ENCODE data around the gene URAD. TPM values are rescaled to one million over a fixed set of nuclear protein-coding genes. Genes with fewer than 3 reads are reported as not detected.

The URAD gene
- total RNA-seq, 2 experiments from 2014 or later = not detected

- H3K4me3 ChIP-seq (ENCODE audit: low read length) = no peak overlapping the region
- H3K4me1 ChIP-seq (ENCODE audit: insufficient read depth, low read length) = peaks cover 17% of the 10 kb centered on the region
- intact Hi-C loops (cut with DNase I, micrococcal nuclease) = no loop called here
- peaks cover 23% of the 10 kb centered on the region for H3K4me1 Mint-ChIP-seq (ENCODE audit: low read depth)
- H3K27me3 ChIP-seq (ENCODE audit: control insufficient read depth in 1 of 2, insufficient read depth in 2 of 2, low read length in 2 of 2) = peaks cover 70 to 98% of the 10 kb centered on the region in 2 experiments
- H3K4me3 Mint-ChIP-seq = peak overlapping the region; percentile 3
- H3K27me3 Mint-ChIP-seq = peaks cover 85% of the 10 kb centered on the region
- ChIA-PET CTCF (no interaction called here), POLR2A (no interaction called here)
- no peak overlapping the region for H3K27ac Mint-ChIP-seq
- DNase-seq (no peak), ATAC-seq (ENCODE audit: poor library complexity) (no peak)
- no peaks in the 10 kb centered on the region for H3K36me3 Mint-ChIP-seq (ENCODE audit: low read depth)
- H3K36me3 ChIP-seq (ENCODE audit: insufficient read depth, low read length) = no peaks in the 10 kb centered on the region
- H3K27ac ChIP-seq (ENCODE audit: low read depth in 1 of 2, low read length in 2 of 2) = no peak overlapping the region
- H3K9me3 ChIP-seq (ENCODE audit: control insufficient read depth in 1 of 2, insufficient read depth in 1 of 2, low read length in 2 of 2) = peaks cover 0 to 13% of the 10 kb centered on the region in 2 experiments
- H3K9me3 Mint-ChIP-seq = no peaks in the 10 kb centered on the region
- no peak for TF ChIP-seq CTCF (IDR thresholded peaks at IDR 0.05)
Observed at GRCh38 chr13:27969866-27970229, 18.6 kb downstream of the URAD start.

GRCh38 chr13:27969082-27969865, 19.2 kb downstream of the URAD start, which contains the start of gene CDX2:
Gene CDX2 (minus strand): TSS chr13:27969315. CDS start chr13:27969006, 309 bp downstream.
- TF ChIP-seq CTCF (IDR thresholded peaks at IDR 0.05) = no peak
- H3K4me1 ChIP-seq (ENCODE audit: insufficient read depth, low read length) = peaks cover 17% of the 10 kb centered on the region
- no peaks in the 10 kb centered on the region for H3K36me3 ChIP-seq (ENCODE audit: insufficient read depth, low read length)
- no peak within 1 kb of the TSS for H3K27ac ChIP-seq (ENCODE audit: low read depth in 1 of 2, low read length in 2 of 2)
- no peak within 1 kb of the TSS for H3K4me3 ChIP-seq (ENCODE audit: low read length)
- ATAC-seq (ENCODE audit: poor library complexity) (no peak), DNase-seq (no peak)
- peaks cover 0 to 13% of the 10 kb centered on the region in 2 experiments for H3K9me3 ChIP-seq (ENCODE audit: control insufficient read depth in 1 of 2, insufficient read depth in 1 of 2, low read length in 2 of 2)
- peaks cover 70 to 98% of the 10 kb centered on the region in 2 experiments for H3K27me3 ChIP-seq (ENCODE audit: control insufficient read depth in 1 of 2, insufficient read depth in 2 of 2, low read length in 2 of 2)
- peak within 1 kb of the TSS; percentile 3 for H3K4me3 Mint-ChIP-seq
- no peaks in the 10 kb centered on the region for H3K9me3 Mint-ChIP-seq
- ChIA-PET CTCF (no interaction called here), POLR2A (no interaction called here)
- H3K27me3 Mint-ChIP-seq = peaks cover 85% of the 10 kb centered on the region
- no peak within 1 kb of the TSS for H3K27ac Mint-ChIP-seq
- peaks cover 23% of the 10 kb centered on the region for H3K4me1 Mint-ChIP-seq (ENCODE audit: low read depth)
- H3K36me3 Mint-ChIP-seq (ENCODE audit: low read depth) = no peaks in the 10 kb centered on the region
- intact Hi-C loops (cut with DNase I, micrococcal nuclease) = no loop called here

- Mint-ChIP-seq H3K27ac (no peak overlapping the region), H3K27me3 (peaks cover 85% of the 10 kb centered on the region), H3K4me1 (ENCODE audit: low read depth) (peaks cover 23% of the 10 kb centered on the region), H3K9me3 (no peaks in the 10 kb centered on the region), H3K4me3 (no peak overlapping the region), H3K36me3 (ENCODE audit: low read depth) (no peaks in the 10 kb centered on the region)
- CTCF ChIA-PET = no interaction called here
- ATAC-seq (ENCODE audit: poor library complexity) (no peak), DNase-seq (peak in 1 of 14 experiments; percentile 11)
- peaks cover 17% of the 10 kb centered on the region for H3K4me1 ChIP-seq (ENCODE audit: insufficient read depth, low read length)
- H3K27me3 ChIP-seq (ENCODE audit: control insufficient read depth in 1 of 2, insufficient read depth in 2 of 2, low read length in 2 of 2) = peaks cover 66 to 98% of the 10 kb centered on the region in 2 experiments
- no peak for TF ChIP-seq CTCF (IDR thresholded peaks at IDR 0.05)
- intact Hi-C loops (cut with DNase I, micrococcal nuclease) = no loop called here
- H3K4me3 ChIP-seq (ENCODE audit: low read length) = no peak overlapping the region
- peaks cover 0 to 13% of the 10 kb centered on the region in 2 experiments for H3K9me3 ChIP-seq (ENCODE audit: control insufficient read depth in 1 of 2, insufficient read depth in 1 of 2, low read length in 2 of 2)
- no peaks in the 10 kb centered on the region for H3K36me3 ChIP-seq (ENCODE audit: insufficient read depth, low read length)
- POLR2A ChIA-PET = no interaction called here
- H3K27ac ChIP-seq (ENCODE audit: low read depth in 1 of 2, low read length in 2 of 2) = no peak overlapping the region
Observed at GRCh38 chr13:27968316-27969081, 20.0 kb downstream of the URAD start.
